T47D (cell line): ENCODE results near the gene MLYCD.
A peak's percentile ranks its signal among the peaks of the same experiment; 100 is the strongest.

Experiments used
- DNase-seq, 2 experiments: peaks; one replicate each; pipeline versions ENCODE4 v3.0.0 to v3.0.0-alpha.2; 2011 to 2012; ENCODE audit warnings: low read depth in 1 of 2, low spot score in 1 of 2
- JUND ChIP-seq: IDR thresholded peaks from 2 replicates; pipeline ENCODE4 v1.6.1; 2012; ENCODE audit warnings: low read depth
- in situ Hi-C: cut with HindIII; loops from 2 replicates; pipeline ENCODE4 v1.10.0; 2016; ENCODE audit warnings: low sequenced_read_pairs, low pct_unique_long_range_greater_than_20kb

The MLYCD gene

GRCh38 chr16:83882163-83882885, 16.6 kb upstream of the MLYCD start:
- TF ChIP-seq JUND: no peak
- peak in 1 of 2 experiments; percentile 28 for DNase-seq

DNA sequence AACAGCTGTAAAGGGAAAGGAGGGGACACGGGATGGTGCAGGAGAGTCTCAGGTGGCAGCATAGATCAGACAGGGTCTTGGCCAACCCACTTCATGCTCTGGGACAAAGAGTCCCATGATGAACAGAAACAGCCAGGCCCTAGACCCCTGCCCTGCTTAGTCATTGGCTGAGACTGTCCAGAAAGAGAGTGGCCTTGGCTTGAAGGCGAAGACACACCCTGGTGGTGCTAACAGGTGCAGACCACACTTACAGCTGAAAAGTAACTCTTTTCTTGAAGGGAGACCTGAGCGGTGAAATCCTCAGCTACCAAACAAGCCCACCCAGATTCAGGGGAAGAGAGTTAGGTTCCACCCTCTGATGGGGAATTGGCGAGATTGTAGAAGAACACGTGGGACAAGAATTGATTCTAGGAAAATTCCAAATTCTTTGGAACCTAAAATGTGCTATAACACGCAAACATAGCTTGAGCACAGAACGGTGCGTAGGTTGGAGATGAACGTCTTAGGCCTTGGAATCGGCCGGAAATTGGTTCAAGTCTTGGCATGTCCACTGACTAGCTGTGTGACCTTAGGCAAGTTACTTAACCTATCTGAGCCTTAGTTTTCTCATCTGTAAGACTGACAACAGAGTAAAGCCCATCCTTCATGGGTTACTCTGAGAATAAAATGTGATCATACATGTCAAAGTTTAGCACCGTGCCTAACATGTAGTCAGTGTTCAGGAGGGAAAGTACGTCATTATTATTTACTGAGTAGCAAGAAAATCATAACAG, 12.5 kb upstream of the MLYCD start:
- no peak for TF ChIP-seq JUND
- DNase-seq: no peak
- in situ Hi-C loops: no loop called here

More at GRCh38 chr16:83882163-83882885, 16.6 kb upstream of the MLYCD start:
- in situ Hi-C loops: no loop called here

- no peak for TF ChIP-seq JUND
- in situ Hi-C loops: no loop called here
- peak in 1 of 2 experiments; percentile 72 for DNase-seq
Measured at GRCh38 chr16:83887080-83887479, 11.8 kb upstream of the MLYCD start.

- in situ Hi-C loops: no loop called here
- DNase-seq: no peak
- no peak for TF ChIP-seq JUND
Measured at GRCh38 chr16:83887564-83887963, 11.4 kb upstream of the MLYCD start.

- in situ Hi-C loops: no loop called here
- no peak for TF ChIP-seq JUND
- no peak for DNase-seq
Measured at GRCh38 chr16:83888672-83889044, 10.3 kb upstream of the MLYCD start.

DNA sequence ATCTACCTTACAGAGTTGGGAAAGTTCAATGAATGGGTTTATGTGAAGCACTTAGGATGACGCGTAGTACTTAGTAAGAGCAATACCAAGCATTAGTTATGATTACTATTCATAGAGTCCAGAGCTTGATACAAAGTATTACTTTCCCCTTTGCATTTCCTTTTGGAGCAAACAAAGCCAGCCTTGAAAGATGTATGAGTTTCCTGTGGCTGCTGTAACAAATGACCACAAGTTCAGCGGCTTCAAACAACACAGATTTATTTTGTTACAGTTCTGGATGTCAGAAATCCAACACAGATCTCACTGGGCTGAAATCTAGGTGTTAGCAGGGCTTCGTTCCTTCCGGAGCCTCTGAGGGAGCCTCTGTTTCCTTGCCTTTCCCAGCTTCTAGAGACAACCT, 8.6 kb upstream of the MLYCD start:
- no peak for DNase-seq
- no peak for TF ChIP-seq JUND
- in situ Hi-C loops: no loop called here

DNA sequence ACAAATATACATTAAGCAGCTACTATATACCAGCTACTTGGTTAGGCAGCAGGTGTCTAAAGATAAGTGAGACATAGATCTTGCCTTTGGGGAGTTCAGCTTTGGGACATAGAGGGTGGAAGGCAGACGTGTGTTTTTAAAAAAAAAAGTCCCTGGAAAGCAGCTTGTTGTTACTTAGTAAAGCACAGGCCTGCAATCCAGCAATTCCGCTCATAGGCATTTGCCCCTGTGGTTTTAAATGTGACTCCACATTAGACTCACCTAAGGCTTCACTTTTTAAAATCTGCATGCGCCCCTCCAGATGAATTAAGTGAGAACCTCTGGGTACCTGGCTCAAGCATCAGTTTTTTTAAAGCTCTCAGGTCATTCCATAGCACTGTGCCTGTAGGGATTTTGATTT, 7.2 kb upstream of the MLYCD start:
- no peak for DNase-seq
- no peak for TF ChIP-seq JUND
- in situ Hi-C loops: no loop called here

DNA sequence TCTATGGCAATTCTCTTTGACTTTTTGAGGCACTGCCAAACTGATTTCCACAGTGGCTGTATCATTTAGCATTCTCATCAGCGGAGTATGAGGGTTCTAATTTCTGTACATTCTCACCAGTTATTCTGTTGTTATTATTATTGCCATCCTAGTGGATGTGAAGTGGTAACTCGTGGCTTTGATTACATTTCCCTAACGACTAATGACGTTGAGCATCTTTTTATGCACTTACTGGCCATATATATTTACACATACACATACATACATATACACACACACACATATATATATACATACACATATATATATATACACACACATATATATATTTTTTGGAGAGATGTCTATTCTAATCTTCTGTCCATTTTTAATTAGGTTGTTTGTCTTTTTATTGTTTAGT, 3.7 kb upstream of the MLYCD start:
- in situ Hi-C loops: no loop called here
- TF ChIP-seq JUND: no peak
- peak in 1 of 2 experiments; percentile 33 for DNase-seq

DNA sequence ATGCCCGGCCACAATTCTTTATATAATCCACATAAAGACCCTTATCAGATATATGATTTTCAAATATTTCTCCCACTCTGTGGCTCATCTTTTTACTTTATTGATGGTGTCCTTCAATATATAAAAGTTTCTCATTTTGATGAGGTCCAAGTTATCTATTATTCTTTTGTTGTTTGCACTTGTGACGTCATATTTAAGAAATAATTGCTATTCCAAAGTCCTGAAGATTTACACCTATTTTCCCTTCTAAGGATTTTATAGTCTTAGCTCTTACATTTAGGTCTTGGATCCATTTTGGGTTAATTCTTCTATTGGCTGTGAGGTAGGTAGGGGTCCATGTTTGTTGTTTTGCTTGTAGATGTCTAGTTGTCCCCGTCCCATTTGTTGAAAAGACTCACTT, 3.0 kb upstream of the MLYCD start:
- in situ Hi-C loops: no loop called here
- DNase-seq: no peak
- TF ChIP-seq JUND: no peak

GRCh38 chr16:83899272-83899897, 470 bp downstream of the MLYCD start:
- TF ChIP-seq JUND: no peak
- in situ Hi-C loops: no loop called here
- DNase-seq: peak; percentile 40 to 55

DNA sequence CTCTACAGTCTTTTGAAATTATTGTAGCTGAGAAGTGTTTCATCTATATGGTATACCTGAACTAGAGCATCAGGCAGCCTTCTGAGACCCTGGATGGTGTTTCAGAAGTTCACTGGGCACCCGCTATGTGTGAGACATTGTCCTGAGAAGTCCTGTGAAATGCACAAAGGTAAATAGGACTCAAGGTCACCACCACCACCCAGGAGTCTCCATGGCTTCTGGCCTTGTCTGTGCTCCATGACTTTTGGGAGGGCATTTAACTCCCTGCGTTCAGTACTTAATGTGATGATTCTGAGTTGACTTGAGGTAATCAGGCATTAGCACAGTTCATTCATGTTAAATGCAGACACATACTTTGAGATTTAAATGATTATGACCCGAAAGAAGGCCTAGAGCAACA, 1.1 kb downstream of the MLYCD start:
- no peak for TF ChIP-seq JUND
- no peak for DNase-seq
- in situ Hi-C loops: no loop called here

DNA sequence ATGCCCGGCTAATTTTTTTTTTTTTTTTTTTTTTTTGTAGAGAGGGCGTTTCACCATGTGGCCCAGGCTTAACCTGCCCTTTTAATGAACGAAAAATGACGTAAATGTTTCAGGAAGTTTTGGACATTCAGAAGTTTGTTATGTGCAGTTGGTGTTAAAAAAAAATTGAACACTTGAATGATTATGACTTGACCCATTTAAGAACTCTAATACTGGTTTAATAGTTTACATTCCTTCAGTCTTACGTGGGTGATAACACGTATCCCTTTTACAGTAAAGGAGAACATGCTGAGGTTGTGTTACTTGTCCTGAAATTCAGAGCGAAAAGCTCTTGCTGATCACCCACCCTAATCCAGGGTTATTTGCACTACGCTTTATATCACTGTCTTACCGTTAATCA, 1.7 kb downstream of the MLYCD start:
- no peak for TF ChIP-seq JUND
- in situ Hi-C loops: no loop called here
- DNase-seq: no peak

DNA sequence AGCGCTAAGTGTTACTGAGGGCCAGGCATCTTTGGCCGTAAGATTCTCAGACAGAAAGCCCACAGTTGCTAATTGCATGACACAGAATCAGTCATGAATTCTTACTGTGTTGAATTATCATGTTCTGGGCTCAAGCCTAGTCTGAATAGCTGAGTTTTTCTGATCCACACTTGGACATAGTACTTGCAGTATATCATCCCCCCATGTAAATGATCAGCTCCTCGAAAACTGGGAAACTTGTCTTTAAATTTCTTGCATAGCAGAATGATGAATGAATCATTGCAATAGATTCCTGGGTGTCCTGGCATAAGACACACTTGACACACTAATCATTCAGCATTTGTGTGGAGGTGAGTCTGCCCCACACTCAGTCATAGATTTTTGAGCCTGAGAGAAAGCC, 2.2 kb downstream of the MLYCD start:
- in situ Hi-C loops: no loop called here
- no peak for TF ChIP-seq JUND
- DNase-seq: no peak
